ENCODE results near the gene TAF1L. TPM values are rescaled to one million over a fixed set of nuclear protein-coding genes. Genes with fewer than 3 reads are reported as not detected.
A peak's percentile ranks its signal among the peaks of the same experiment; 100 is the strongest.

Gene TAF1L
- total RNA-seq, 4 donors from 2014 or later: 0.08 to 0.24 (median 0.08) TPM; not detected in 1

- 24% methylated on average over 3 of the region's 3 CpGs for WGBS
- H3K9me3 ChIP-seq: no peaks in the 10 kb centered on the region
- no peak for DNase-seq (ENCODE audit: low spot score in 2 of 2)
- no peak overlapping the region for H3K27ac ChIP-seq
- H3K4me1 ChIP-seq: no peaks in the 10 kb centered on the region
- no peak overlapping the region for H3K4me3 ChIP-seq
- no peaks in the 10 kb centered on the region for H3K36me3 ChIP-seq
- H3K27me3 ChIP-seq: peaks cover 9% of the 10 kb centered on the region
- TF ChIP-seq POLR2AphosphoS5 (IDR thresholded peaks at IDR 0.05) (no peak), CTCF (IDR thresholded peaks at IDR 0.05) (no peak), POLR2A (IDR thresholded peaks at IDR 0.05) (no peak)
These were observed 54.7 kb downstream of the TAF1L start for GRCh38 chr9:32580631-32581300.

- no peak overlapping the region for H3K27ac ChIP-seq
- H3K4me1 ChIP-seq: no peaks in the 10 kb centered on the region
- H3K4me3 ChIP-seq: no peak overlapping the region
- no peaks in the 10 kb centered on the region for H3K9me3 ChIP-seq
- peaks cover 8% of the 10 kb centered on the region for H3K27me3 ChIP-seq
- H3K36me3 ChIP-seq: no peaks in the 10 kb centered on the region
- WGBS: 20% methylated on average over 4 of the region's 4 CpGs
- peak in 1 of 2 donors; percentile 74 for DNase-seq (ENCODE audit: low spot score in 2 of 2)
- TF ChIP-seq CTCF (IDR thresholded peaks at IDR 0.05) (peak; percentile 86 to 92), POLR2A (IDR thresholded peaks at IDR 0.05) (no peak)
These were observed 55.6 kb downstream of the TAF1L start for GRCh38 chr9:32579706-32580331.

Other genes with a start within 250 kb of the TAF1L start
- 1 to 10 TPM; 4.2 to 9.3 (median 7.4) TPM for gene RIGI, start 109.5 kb downstream of the TAF1L start, total RNA-seq
- 1 to 10 TPM; 3.9 to 8.1 (median 6.8) TPM for gene SMIM27, start 83.3 kb downstream of the TAF1L start, total RNA-seq
- gene TOPORS, start 83.1 kb downstream of the TAF1L start, total RNA-seq: 10 to 100 TPM; 19.2 to 29.0 (median 23.6) TPM
- gene NDUFB6, start 62.5 kb downstream of the TAF1L start, total RNA-seq: 10 to 100 TPM; 29.9 to 61.0 (median 41.1) TPM
- gene TMEM215, start 147.9 kb upstream of the TAF1L start, total RNA-seq: under 1 TPM in 1 of 4 donors, not detected in 3; 0.31 TPM

Data from suprapubic skin (tissue), 4 donors.